Brain microvascular endothelial cell (primary cell): ENCODE results near the gene ATP6V0D1.

Source experiments
- DNase-seq: peaks from one replicate; pipeline ENCODE4 v3.0.0-alpha.2; 2020
- H3K27ac ChIP-seq: fragments of 250-450 bp; sonication (Bioruptor Pico); 2 replicates; pipeline ENCODE4 v1.5.1; 2020; ENCODE audit warnings: mild to moderate bottlenecking, moderate library complexity
- H3K27me3 ChIP-seq: fragments of 250-450 bp; sonication (Bioruptor Pico); replicated peaks from 2 replicates; pipeline ENCODE4 v1.5.1; 2020; ENCODE audit warnings: mild to moderate bottlenecking
- H3K36me3 ChIP-seq: fragments of 250-450 bp; sonication (Bioruptor Pico); replicated peaks from 2 replicates; pipeline ENCODE4 v1.5.1; 2020; ENCODE audit warnings: mild to moderate bottlenecking
- H3K4me3 ChIP-seq: 2 replicates; pipeline ENCODE4 v1.5.1; 2011; ENCODE audit warnings: low read depth, mild to moderate bottlenecking, control low read depth, low read length, moderate library complexity
- CTCF ChIP-seq: IDR thresholded peaks from 2 replicates; pipeline ENCODE4 v1.5.1; 2011; ENCODE audit warnings: low read depth, mild to moderate bottlenecking, moderate library complexity, low read length, control low read depth, inconsistent platforms; ENCODE audit errors: missing control alignments
- in situ Hi-C: cut with HindIII; loops from 2 replicates; pipeline ENCODE4 v1.10.0; 2017; ENCODE audit warnings: low sequenced_read_pairs, low pct_ligation_motif_present

Gene ATP6V0D1

GRCh38 chr16:67404740-67405226 is 76.2 kb downstream of the ATP6V0D1 start:
- no peak overlapping the region for H3K27ac ChIP-seq
- H3K36me3 ChIP-seq = no peaks in the 10 kb centered on the region
- no peak for TF ChIP-seq CTCF
- in situ Hi-C loops = no loop called here
- H3K4me3 ChIP-seq = no peak overlapping the region
- no peaks in the 10 kb centered on the region for H3K27me3 ChIP-seq
- DNase-seq = no peak

- Histone ChIP-seq H3K27ac (no peak overlapping the region), H3K27me3 (no peaks in the 10 kb centered on the region), H3K36me3 (no peaks in the 10 kb centered on the region), H3K4me3 (no peak overlapping the region)
- DNase-seq = no peak
- in situ Hi-C loops = no loop called here
- no peak for TF ChIP-seq CTCF
These were observed 76.9 kb downstream of the ATP6V0D1 start for GRCh38 chr16:67403976-67404555.

GRCh38 chr16:67400901-67401300 is 80.1 kb downstream of the ATP6V0D1 start:
- H3K4me3 ChIP-seq = no peak overlapping the region
- H3K27me3 ChIP-seq = no peaks in the 10 kb centered on the region
- no peak for TF ChIP-seq CTCF
- no peak overlapping the region for H3K27ac ChIP-seq
- in situ Hi-C loops = no loop called here
- DNase-seq = no peak
- no peaks in the 10 kb centered on the region for H3K36me3 ChIP-seq

- no peak for TF ChIP-seq CTCF
- H3K27ac ChIP-seq = no peak overlapping the region
- H3K27me3 ChIP-seq = no peaks in the 10 kb centered on the region
These were observed 80.9 kb downstream of the ATP6V0D1 start for GRCh38 chr16:67399749-67400704.

GRCh38 chr16:67399218-67399733 is 81.7 kb downstream of the ATP6V0D1 start:
- Histone ChIP-seq H3K27me3 (no peaks in the 10 kb centered on the region), H3K36me3 (no peaks in the 10 kb centered on the region), H3K4me3 (no peak overlapping the region), H3K27ac (no peak overlapping the region)
- TF ChIP-seq CTCF = peak; percentile 80
- no peak for DNase-seq
- in situ Hi-C loops = no loop called here

More at GRCh38 chr16:67399749-67400704, 80.9 kb downstream of the ATP6V0D1 start:
- DNase-seq = no peak
- H3K4me3 ChIP-seq = no peak overlapping the region
- no peaks in the 10 kb centered on the region for H3K36me3 ChIP-seq
- in situ Hi-C loops = no loop called here
